Heart right ventricle (tissue), 16 donors: ENCODE results near the gene SMARCC1. TPM values are rescaled to one million over a fixed set of nuclear protein-coding genes. Genes with fewer than 3 reads are reported as not detected.

Source experiments
- ATAC-seq, 8 donors: fragments of 200-7000 bp; cut with Tn5 transposase; one replicate each; pipeline ENCODE4 v1.9.1; 2020; ENCODE audit warnings: mild to moderate bottlenecking in 8 of 8, moderate library complexity in 8 of 8, moderate number of reproducible peaks in 1 of 8
- DNase-seq, 2 donors: peaks; one replicate each; pipeline ENCODE4 v3.0.0-alpha.2; 2020
- H3K27ac ChIP-seq, 10 donors: fragments of 200-600 bp; sonication (generic) in 2 of 10; one replicate each; pipeline versions ENCODE4 v1.5.0 to v1.8.0; 2020 to 2022; ENCODE audit warnings: mild to moderate bottlenecking in 3 of 10
- H3K27me3 ChIP-seq, 7 donors: fragments of 200-600 bp; one replicate each; pipeline ENCODE4 v1.8.0; 2021 to 2022; ENCODE audit warnings: mild to moderate bottlenecking in 2 of 7
- H3K36me3 ChIP-seq, 9 donors: fragments of 200-600 bp; sonication (generic) in 1 of 9; one replicate each; pipeline versions ENCODE4 v1.5.0 to v1.8.0; 2020 to 2022; ENCODE audit warnings: mild to moderate bottlenecking in 2 of 9
- H3K4me1 ChIP-seq, 9 donors: fragments of 200-600 bp; sonication (generic) in 1 of 9; one replicate each; pipeline versions ENCODE4 v1.5.0 to v1.8.0; 2020 to 2022; ENCODE audit warnings: mild to moderate bottlenecking in 4 of 9
- H3K4me3 ChIP-seq, 10 donors: fragments of 200-600 bp; sonication (generic) in 2 of 10; one replicate each; pipeline versions ENCODE4 v1.5.0 to v1.8.0; 2020 to 2022; ENCODE audit warnings: mild to moderate bottlenecking in 7 of 10, moderate library complexity in 2 of 10
- H3K9me3 ChIP-seq, 11 donors: fragments of 200-600 bp in 10 of 11; sonication (generic) in 2 of 11; one replicate each; pipeline versions ENCODE4 v1.5.0 to v1.8.0; 2013 to 2022; ENCODE audit warnings: mild to moderate bottlenecking in 2 of 11, control low read depth in 1 of 11, moderate library complexity in 1 of 11
- WGBS, 2 donors: extraction: QIAGEN DNeasy Blood & Tissue Kit; methylation state at CpG; one replicate each; pipeline ENCODE4 v1.1.7; 2013; ENCODE audit warnings: inconsistent platforms in 1 of 2; 5-methylcytosine and 5-hydroxymethylcytosine counted together
- intact Hi-C, 10 donors: fragments of 100-400 bp; cut with DNase I; formaldehyde crosslinking; loops; one replicate each; pipeline versions ENCODE4 v1.11.1 to v1.14.2; 2022
- polyA plus RNA-seq, 2 donors: library from polyadenylated mRNA; stranded (reverse); fragments of 200-250 nt; gene quantifications; one replicate each; pipeline ENCODE4 v1.2.3, GENCODE V29; 2013
- total RNA-seq, 10 donors: library from RNA; stranded (reverse); fragmentation: NEBNext Ultra II Directional in 3 of 10; extraction: Animal tissue kit (Norgen Biotek cat#: 25700) in 3 of 10; gene quantifications; one replicate each; pipeline versions ENCODE4 v1.2.1 to v1.2.4, GENCODE V29; 2021 to 2023
- TF ChIP-seq, protein P1 (sequence below), 9 donors: fragments of 200-600 bp; sonication (generic) in 2 of 9; IDR thresholded peaks; one replicate each; pipeline versions ENCODE4 v1.5.0 to v1.8.0; 2021 to 2022; ENCODE audit warnings: antibody characterized with exemption in 9 of 9, mild to moderate bottlenecking in 5 of 9, moderate library complexity in 1 of 9
- donor health status: Arrhythmogenic right ventricular cardiomyopathy.
- donor health status: ischemic (EF 13 %, LVEDD 7.1; RV severe dilation, severe dysfunction).
- donor health status: healthy with polysubstance abuse.
- donor health status: DM: no; HTN: yes; CAD: no.
- donor health status: DM: no; HTN: no; CAD: no.
- donor health status: ischemic (EF 25% LVEDD 6.9; RV normal size, moderate dysfunction).
- donor health status: ischemic (EF 25% LVEDD 5.7; RV mildly dilated, moderate dysfunction).
- donor health status: healthy.
- donor health status: DM: yes; HTN: yes; CAD: no.
- donor health status: Ischemic cardiomyopathy.
- donor health status: ischemic (EF 35%, LVEDD 5.7; RV mildly dilated, moderate dysfunction).
- donor health status: nonischemic (EF 11% LVEDD 7.7; RV severe dilation, severe dysfunction).
- donor health status: DM: yes; HTN: yes; CAD: no.
- donor health status: PGD.
- donor health status: ischemic (EF 29% LVEDD 5.4; RV normal size, mild dysfunction).
- donor health status: nonischemic (EF 23%, LVEDD 6.1; RV moderate dilation, normal function).

SMARCC1 gene
- total and polyA plus RNA-seq, 12 donors: 6.4 to 34.9 (median 24.3) TPM

DNA sequence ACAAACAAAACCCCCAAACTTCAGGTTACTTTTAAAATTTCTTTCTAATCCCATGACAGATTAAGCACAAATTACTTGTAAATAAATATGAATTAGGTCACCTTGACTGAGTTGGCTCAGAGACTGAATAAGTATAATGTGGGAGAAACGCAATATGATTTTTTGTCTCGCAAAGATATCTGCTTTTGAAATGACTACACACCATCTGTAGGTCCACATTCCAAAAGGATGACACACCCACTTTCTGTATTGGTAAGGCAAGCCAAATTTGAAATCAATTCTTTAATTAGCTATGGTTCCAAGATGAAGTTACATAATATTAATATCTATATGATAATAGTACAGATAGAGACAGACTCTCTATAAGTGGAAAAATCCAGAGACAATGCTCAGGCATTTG lies 136.1 kb downstream of the SMARCC1 start:
- Histone ChIP-seq H3K9me3 (no peaks in the 10 kb centered on the region), H3K27ac (no peak overlapping the region), H3K27me3 (no peaks in the 10 kb centered on the region), H3K36me3 (peaks cover 0 to 58% (median 0%) of the 10 kb centered on the region in 9 donors), H3K4me3 (no peak overlapping the region), H3K4me1 (peaks cover 0 to 14% (median 4%) of the 10 kb centered on the region in 9 donors)
- 83 to 90% methylated on average over 2 of the region's 2 CpGs for WGBS, 2 donors
- TF ChIP-seq, protein P1, sequence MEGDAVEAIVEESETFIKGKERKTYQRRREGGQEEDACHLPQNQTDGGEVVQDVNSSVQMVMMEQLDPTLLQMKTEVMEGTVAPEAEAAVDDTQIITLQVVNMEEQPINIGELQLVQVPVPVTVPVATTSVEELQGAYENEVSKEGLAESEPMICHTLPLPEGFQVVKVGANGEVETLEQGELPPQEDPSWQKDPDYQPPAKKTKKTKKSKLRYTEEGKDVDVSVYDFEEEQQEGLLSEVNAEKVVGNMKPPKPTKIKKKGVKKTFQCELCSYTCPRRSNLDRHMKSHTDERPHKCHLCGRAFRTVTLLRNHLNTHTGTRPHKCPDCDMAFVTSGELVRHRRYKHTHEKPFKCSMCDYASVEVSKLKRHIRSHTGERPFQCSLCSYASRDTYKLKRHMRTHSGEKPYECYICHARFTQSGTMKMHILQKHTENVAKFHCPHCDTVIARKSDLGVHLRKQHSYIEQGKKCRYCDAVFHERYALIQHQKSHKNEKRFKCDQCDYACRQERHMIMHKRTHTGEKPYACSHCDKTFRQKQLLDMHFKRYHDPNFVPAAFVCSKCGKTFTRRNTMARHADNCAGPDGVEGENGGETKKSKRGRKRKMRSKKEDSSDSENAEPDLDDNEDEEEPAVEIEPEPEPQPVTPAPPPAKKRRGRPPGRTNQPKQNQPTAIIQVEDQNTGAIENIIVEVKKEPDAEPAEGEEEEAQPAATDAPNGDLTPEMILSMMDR (IDR thresholded peaks at IDR 0.05): no peak
- intact Hi-C loops: no loop called here
- DNase-seq (no peak), ATAC-seq (no peak)

DNA sequence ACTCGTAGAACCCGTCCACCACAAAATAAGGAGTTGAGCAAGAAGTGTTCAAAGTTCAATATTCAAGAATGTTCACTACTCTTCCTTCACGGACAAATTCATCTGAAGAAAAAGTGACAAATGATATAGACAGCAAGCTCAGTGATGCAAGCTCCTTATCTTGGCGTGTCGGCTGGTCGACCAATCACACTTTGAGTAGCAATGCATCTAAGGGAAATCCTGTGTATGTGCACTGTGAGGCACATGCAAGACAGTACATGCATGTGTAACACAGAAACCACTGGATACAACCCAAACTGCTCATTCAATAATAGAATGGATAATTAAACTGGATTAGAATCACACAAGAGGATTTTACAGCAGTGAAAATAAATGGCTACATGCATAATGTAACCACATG lies 138.6 kb downstream of the SMARCC1 start:
- Histone ChIP-seq H3K9me3 (no peaks in the 10 kb centered on the region), H3K4me3 (no peak overlapping the region), H3K36me3 (peaks cover 0 to 62% (median 0%) of the 10 kb centered on the region in 9 donors), H3K4me1 (peaks cover 0 to 13% (median 4%) of the 10 kb centered on the region in 9 donors), H3K27ac (no peak overlapping the region), H3K27me3 (no peaks in the 10 kb centered on the region)
- intact Hi-C loops: no loop called here
- 89 to 91% methylated on average over 6 of the region's 6 CpGs for WGBS, 2 donors
- no peak for DNase-seq
- ATAC-seq: no peak
- TF ChIP-seq, protein P1 (IDR thresholded peaks at IDR 0.05): no peak

DNA sequence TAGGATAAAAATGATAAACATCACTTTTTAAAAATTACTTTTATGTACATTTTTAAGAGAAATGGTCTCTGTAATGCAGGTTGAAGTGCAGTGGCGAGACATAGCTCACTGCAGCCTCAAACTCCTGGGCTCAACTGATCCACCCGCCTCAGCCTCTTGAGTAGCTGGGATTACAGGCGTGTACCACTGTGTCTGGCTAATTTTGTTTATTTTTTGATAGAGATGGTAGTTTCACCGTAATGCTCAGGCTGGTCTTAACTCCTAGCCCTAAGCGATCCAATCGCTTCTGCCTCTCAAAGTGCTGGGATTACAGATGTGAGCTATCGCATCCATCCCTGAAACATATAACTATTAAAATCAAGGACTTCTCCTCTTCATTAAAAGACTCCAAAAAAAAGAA lies 140.0 kb downstream of the SMARCC1 start:
- no peak overlapping the region for H3K4me3 ChIP-seq
- no peak for DNase-seq
- H3K27me3 ChIP-seq: no peaks in the 10 kb centered on the region
- H3K4me1 ChIP-seq: no peaks in the 10 kb centered on the region
- H3K27ac ChIP-seq: no peak overlapping the region
- H3K36me3 ChIP-seq: peaks cover 0 to 75% (median 0%) of the 10 kb centered on the region in 9 donors
- TF ChIP-seq, protein P1 (IDR thresholded peaks at IDR 0.05): no peak
- intact Hi-C loops: no loop called here
- ATAC-seq: no peak
- 93 to 95% methylated on average over 7 of the region's 7 CpGs for WGBS, 2 donors
- no peaks in the 10 kb centered on the region for H3K9me3 ChIP-seq

DNA sequence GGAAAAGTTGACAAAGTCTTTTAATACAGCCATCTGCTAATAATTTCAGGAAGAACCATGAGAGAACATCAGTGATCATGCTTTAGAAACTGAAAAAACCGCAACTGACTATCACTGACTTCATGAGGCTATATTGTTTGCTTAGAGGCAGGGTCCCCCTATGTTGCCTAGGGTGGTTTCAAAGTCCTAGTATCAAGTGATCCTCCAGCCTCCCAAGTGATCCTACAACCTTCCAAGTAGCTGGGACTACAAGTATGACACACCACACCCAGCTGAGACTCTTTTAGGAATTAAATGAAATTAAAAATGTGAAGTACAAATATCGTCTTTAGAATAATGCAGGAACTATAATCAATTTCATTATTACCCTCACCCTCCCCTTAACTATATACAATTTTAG lies 144.8 kb downstream of the SMARCC1 start:
- Histone ChIP-seq H3K4me3 (no peak overlapping the region), H3K4me1 (peaks cover 0 to 12% (median 0%) of the 10 kb centered on the region in 9 donors), H3K9me3 (no peaks in the 10 kb centered on the region), H3K27ac (no peak overlapping the region), H3K36me3 (peaks cover 0 to 92% (median 16%) of the 10 kb centered on the region in 9 donors), H3K27me3 (no peaks in the 10 kb centered on the region)
- TF ChIP-seq, protein P1 (IDR thresholded peaks at IDR 0.05): no peak
- intact Hi-C loops: no loop called here
- DNase-seq (no peak), ATAC-seq (no peak)
- WGBS, 2 donors: 92 to 96% methylated on average over 2 of the region's 2 CpGs
